ENCODE measurements around the gene DOCK3.

- TF ChIP-seq, protein P1, sequence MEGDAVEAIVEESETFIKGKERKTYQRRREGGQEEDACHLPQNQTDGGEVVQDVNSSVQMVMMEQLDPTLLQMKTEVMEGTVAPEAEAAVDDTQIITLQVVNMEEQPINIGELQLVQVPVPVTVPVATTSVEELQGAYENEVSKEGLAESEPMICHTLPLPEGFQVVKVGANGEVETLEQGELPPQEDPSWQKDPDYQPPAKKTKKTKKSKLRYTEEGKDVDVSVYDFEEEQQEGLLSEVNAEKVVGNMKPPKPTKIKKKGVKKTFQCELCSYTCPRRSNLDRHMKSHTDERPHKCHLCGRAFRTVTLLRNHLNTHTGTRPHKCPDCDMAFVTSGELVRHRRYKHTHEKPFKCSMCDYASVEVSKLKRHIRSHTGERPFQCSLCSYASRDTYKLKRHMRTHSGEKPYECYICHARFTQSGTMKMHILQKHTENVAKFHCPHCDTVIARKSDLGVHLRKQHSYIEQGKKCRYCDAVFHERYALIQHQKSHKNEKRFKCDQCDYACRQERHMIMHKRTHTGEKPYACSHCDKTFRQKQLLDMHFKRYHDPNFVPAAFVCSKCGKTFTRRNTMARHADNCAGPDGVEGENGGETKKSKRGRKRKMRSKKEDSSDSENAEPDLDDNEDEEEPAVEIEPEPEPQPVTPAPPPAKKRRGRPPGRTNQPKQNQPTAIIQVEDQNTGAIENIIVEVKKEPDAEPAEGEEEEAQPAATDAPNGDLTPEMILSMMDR (IDR thresholded peaks at IDR 0.05; ENCODE audit: low read depth, low read length, poor library complexity, severe bottlenecking), result no peak
- no peak for TF ChIP-seq EZH2phosphoT487 (IDR thresholded peaks at IDR 0.05; ENCODE audit: borderline replicate concordance, low read length)
These were observed 605.4 kb downstream of the DOCK3 start for GRCh38 chr3:51280176-51280575.

Data from DOHH2 (cell line).